Fibroblast of skin of left biceps (primary cell): Measurements from ENCODE around the gene EVA1B.
A peak's percentile ranks its signal among the peaks of the same experiment; 100 is the strongest.

Experiments used
- DNase-seq, 2 experiments: peaks; one replicate each; pipeline ENCODE4 v3.0.0-alpha.2; 2013; ENCODE audit warnings: low read depth in 2 of 2

EVA1B gene

DNA sequence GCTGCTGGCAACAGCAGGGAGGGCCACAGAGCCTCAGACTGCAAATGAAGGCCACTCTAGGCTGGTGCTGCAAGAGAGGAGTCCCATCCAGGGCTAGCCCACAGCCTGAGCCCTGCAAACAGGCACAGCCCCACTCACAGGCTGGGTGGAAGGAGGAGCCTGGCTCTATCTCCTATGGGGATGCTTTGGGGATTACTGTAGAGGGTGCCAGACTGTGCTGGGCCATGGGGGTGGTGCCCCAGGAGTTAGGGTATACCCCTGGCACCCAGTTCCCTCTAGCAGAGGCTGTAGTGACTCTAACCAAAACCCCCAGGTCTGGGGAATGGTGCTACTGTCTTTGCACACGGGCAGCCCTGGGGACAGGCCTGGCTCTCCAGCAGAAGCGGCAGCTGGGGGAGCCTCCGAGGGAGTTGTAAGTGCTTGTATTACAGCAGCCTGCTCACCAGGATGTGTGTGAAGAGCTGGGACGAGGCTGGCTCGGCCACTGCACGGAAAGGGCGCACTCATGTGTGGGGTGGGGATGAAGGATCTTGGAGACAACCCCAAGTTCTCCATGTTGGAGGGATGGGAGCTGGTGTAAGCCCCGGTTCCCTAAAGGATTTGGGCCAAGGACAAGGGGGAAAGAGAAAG is 23.4 kb upstream of the EVA1B start:
- DNase-seq = no peak

DNA sequence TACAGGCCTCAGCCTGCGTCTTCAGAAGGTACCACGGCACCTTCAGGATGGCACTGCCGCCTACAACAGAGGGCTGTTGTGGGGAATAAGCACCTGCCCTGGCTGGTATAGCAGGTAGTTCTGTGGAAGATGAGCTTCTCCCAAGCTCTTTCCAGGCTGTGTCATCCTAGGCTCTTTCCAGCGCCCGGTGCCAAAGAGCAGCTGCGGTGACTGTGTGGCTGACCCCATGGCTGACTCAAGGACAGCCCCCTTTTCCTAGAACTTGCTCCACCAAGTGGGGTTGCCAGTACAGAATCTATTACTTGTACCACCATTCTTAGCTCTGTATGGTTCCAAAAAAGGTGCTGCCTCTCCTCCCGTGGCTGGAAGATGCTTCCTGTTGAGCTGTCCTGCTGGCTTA is 21.9 kb upstream of the EVA1B start:
- DNase-seq = no peak

DNA sequence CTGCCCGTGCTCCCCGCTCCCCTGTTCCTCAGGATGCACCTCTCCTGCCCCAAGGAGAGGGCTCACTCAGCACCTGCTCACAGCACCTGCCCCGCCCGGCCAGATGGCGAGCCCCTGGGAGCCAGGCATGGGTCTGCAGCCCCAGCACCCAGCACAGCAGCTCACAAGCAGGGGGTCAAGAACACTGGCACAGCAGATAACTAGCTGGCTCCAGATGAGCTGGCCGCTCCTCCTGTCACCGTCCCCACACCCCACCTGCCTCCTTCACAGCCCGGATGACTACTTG is 20.9 kb upstream of the EVA1B start:
- no peak for DNase-seq

DNA sequence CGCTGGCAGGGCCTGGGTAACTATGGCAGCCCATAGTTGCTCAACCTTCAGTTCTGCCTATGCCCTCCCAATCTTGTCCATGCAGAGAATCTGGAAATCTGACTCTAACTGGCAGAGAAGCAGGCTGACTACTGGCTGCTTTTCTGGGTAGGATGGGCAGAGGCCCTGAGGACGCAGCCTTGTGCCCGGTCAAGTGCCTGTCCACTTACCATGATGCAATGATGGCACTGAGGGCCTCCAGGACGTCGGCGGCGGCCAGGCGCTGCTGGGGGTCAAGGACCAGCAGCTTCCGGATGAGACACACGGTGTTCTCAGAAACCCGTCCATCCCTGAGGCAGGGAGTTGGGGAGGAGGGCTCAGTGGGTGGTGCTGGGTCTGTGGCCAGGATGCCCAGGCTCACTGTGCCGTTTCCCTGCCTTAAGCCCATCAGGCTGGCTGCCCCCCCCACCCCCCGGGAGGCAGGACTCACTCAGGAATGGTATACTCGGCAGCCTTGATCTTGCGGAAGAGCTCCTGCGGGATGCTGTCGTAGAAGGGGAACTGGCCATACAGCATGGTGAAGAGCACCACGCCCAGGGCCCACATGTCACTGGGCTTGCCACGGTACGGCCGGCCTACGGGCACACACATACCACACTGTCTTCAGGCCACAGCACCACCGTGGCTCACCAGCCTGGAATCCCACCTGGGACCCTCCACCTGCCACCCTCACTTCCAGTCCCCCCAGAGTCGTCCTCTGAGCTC is 20.4 kb upstream of the EVA1B start:
- no peak for DNase-seq

DNA sequence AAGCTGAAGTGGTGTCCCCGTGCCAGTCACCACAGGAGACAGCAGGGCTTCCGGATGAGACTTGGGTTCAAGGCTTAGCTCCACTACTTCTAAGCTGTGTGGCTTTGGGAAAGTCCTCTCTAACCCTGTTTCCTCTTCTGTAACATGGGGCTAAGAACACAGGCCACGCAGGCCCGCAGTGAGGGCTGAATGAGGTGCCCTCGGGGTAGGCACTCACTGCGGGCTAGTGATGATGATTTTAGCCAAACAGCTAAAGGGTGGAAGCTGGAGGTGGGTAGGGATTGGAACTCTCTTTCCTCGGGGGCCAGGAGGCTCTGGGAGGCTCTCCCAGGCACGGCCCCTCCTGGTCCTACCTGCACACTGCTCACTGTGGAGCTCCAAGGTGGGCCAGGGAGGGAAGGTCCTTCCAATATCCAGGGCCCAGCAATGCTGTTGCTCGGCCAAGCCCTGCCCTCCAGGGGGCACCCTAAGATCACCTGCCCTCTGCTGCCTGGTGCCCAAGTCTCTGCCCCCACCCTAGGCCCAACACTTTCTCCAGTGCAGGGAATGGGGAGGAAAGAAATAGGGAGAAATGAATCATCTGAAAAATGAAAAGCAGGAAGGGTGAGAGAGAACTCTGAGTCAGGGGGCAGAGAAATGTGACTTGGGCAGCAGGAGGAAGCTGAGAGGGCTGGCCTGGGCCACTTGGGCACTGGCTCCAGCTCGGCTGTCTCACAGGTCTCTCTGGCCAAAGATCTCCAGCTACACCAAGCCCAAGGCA is 19.2 kb upstream of the EVA1B start:
- DNase-seq = no peak

DNA sequence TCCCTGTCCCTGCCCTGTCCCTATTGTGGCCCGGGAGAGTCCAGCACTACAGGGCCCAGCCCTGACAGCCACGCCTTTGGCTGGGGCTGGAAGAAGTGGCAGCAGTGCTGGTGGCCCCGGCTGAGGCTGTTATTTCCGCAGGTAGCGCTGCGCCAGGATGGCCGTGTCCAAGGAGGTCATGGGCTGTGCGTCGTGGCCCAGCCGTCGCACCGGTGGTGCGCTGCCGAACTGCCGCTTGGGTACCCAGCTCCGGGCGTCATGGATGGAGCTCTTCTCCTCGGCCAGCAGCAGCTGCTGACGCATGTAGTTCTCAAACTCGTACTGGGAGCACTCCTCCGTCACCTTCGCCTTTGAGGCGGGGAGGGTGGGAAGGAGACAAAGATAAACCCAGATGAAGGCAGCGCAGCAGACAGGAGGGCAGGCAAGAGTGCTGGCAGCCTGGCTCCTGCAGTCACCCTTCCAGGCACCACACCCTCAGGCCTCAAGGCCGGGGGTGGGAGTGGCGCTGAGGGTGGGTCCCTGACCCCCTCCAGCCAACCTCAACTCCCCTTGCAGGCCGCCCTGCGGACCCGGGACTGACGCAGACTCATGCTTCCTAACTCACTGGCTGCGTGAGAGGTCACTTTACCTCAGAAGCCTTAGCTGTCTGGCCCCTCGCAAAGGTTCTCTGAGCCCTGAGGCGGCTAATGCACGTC is 18.3 kb upstream of the EVA1B start:
- DNase-seq = no peak

DNA sequence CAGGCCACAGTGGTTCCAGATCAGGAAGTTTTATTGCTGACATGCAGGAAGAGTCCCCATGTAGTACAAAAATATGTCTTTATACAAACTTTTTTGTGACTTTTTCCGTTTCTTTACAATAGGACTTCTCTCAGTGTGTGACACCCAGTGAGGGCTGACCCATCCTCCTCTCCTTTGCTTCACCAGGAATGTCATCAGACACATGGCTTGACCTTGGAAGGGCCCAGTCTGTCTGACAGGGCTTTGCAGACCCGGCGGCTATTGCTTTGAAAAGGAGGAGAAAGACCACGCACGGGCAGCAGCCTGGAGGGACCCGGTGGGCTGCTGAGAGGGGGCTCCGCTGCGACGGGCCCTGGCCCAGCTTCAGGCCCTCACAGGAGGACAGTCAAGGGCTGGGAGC is 16.2 kb upstream of the EVA1B start:
- no peak for DNase-seq

DNA sequence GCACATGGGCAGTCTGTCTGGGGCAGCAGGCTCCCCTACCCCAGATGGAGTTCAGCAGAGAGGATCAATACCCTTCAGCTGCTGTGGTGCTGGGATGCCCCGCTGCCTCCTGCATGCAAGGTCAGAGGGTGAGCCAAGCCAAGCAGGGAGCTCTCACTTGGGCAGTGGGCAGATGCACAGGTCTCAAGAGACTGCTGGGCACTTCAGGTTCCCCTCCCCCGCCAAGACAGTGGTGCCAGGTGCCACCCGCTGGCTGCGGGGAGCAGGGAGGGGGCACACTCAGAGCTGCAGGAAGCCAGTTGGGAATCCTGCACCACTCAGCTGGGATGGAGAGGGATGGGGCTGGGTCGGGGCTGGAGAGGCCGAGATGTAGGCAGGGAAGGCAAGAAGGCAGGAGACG is 15.8 kb upstream of the EVA1B start:
- no peak for DNase-seq

DNA sequence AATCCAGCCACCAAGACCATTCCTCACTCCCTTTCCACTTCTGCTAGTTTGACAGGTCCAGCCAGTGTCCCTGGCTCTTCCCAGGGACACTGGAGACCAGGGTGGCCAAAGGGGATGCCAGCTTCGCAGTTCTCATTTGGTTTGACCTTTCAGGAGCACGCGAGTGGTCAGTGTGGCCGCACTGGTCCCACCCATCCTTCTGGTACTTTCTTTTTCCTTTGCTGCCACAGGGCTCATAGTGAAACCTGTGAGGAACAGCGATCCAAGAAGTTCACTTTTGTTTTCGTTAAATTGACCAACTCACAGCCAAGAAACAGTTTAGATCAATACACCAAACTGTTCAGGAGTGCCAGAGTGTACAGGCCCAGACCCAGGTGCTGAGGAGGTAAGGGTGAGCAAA is 14.4 kb upstream of the EVA1B start:
- DNase-seq = no peak

DNA sequence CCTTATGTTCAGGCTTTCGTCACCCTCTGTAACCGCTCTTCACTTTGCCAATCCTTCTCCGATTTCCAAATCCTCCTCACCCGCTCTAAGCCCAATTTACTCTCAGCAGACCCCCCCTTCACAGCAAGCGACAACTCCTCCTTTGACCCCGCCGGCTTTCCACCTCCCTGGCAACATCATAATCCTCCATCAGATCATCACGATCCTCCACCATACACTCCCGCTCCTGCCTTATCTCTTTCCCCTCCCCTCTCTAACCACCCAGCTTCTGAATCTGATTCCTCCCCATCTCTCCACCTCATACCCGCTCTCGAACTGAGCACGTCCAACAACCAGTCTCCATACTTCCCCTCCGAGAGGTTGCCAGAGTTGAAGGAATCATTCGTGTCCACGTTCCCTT is 7.5 kb upstream of the EVA1B start:
- DNase-seq = no peak

DNA sequence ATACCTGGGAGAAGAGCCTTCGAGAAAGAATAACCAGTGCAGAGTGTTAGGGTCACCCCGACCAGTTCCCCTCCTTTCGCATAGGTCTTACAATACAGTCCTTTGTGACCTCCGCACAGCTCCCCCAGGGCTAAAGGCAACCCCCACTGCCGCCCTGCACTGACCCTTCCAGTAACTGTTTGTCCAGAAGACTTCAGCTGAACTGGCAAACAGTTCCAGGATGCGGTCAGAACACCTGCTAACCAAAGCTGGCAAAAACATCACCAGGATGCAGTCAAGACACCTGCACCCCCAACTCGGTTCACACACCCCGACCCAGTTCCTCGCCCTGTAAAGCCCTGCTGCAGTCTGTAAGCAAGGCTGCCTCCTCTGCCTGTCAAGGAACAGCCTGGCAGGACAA is 6.4 kb upstream of the EVA1B start:
- no peak for DNase-seq

DNA sequence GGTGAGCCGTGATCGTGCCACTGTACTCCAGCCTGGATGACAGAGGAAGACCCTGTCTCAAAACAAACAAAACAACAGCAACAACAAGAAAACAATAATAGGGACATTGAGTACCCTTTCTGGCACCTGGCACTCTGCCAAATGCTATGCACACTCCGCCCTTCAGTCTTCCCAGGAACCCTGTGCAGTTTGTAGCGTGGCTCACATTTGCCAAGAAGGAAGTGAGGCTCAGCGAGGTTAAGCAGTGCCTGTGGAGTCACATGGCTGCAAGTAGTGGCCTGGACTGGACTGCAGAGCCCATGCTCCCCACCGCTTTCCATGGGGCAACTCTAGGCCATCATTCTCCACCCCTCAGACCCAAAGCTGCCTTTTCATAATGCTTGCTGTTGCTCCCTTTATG is 5.3 kb upstream of the EVA1B start:
- DNase-seq = no peak

DNA sequence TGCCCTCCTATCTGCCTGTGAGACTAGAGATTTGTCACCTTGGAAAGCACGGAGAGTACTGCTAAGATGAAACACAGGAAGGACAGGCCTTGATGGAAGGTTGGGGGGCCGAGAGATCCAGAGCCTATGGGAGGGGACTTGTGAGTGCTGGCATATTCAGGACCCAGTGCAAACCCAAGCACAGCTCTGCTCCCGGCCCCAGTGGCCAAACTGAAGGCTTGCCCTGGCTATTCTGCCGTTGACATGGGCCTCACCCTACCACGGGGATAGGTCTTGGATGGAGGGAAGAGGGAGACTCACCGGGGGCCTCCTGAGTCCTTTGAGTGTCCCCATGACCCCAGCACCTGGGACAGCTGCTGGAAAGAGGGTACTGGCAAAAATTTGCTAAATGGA is 4.6 kb upstream of the EVA1B start:
- no peak for DNase-seq

DNA sequence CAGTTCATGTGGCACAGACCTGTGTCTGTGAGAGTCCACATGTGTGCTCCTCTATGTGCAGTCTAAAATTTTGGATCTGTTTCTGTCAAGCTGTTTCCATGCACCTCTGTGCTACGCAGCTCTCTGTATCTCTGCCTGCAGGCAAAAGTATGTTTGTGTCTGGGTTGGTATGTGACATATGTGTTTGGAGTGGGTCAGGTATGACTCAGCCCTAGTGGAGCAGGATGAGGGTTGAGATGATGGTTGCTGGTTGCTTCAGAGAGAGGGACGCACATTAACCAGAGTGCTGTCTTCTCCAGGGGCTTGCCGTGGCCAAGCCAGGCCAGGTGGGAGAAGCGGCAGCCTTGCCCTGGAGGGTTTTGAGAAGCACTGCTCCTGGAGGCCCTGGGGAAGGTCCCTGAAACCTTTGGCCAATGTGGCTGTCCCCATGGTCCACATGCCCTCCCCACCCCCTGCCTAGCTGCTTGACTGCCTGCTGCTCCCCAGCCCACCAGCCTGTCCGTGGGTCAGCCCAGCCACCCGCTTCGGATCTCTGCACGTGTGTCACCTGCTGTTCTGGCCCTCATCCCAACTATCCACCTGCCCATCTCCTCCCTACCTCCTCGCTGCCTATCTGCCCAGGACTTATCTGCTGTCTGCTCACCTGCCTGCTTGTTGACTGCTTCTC is 4.1 kb upstream of the EVA1B start:
- DNase-seq = no peak

DNA sequence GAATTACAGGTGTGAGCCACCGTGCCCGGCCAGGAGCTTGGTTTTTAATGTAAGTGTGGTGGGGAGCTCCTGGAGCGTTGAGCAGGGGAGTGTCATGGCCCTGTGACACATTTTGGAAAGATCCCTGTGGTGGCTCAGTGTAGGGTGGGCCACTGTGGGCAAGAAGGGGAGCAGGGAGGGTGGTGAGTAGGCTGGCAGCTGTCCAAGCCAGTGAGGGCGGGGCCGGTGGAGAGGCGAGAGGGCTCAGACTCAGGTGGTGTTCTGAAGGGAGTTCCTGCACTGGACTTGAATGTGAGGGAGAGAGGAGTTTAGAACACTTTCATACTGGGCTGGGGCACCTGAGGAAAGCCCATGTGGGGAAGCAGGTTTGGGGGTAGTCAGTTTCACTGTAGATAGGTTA is 3.1 kb upstream of the EVA1B start:
- no peak for DNase-seq

DNA sequence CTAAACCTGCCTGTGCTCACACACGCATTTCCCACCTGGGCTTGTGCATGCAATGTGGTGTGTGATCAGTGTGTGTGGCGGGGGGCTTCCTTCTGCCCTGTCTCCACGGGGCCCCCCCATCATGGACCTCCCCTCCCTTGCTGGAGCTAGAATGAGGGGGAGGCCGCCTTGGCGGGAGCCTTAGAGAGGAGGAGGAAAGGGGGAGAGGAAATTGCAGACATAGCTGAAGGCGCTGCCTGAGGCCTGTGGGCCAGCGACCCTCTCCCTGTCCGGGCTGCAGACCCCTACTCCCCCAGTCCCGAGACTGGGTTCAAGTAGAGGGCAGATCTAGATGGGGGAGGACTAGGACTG is 883 bp upstream of the EVA1B start:
- DNase-seq = no peak

DNA sequence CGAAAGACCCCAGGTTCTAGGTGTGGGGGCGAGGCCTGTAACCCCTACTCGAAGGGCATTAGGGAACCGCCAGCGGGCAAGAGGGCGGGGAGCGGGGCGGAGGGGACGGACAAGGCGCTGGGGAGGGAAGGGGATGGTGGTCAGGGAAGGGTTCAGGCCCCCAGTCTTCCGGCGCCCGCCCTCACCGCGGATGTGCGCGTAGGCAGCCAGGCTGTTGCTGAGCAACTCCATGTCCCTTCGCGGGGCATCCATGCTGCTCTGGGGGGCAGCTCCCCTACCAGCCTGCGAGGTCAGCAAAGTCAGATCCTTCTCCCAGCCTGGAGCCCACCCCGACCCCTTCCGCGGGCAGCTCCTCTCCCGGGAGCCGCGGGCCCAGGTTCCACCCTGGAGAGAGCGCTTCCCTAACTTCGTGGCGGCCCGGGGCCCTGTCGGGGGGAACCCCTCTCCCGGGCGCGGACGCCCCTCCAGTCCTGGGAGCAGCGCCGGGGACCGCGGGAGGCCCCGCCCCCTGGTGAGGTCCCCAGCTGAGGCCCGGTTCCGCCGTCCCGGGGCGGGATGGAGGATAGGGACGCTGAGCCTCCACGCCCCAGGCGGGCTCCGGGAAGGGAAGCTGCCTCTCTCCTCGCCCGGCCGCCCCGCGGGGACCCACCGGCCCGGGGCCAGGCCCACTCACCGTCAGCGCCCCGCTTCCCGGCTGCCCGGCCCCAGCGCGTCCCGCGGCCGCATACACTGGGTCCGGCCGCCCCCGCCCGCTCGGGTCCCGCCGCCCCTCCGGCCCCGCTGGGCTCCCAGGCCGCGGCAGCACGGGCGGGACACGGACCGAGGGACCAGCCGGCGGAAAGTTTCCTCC is 434 bp downstream of the EVA1B start:
- DNase-seq = no peak

DNA sequence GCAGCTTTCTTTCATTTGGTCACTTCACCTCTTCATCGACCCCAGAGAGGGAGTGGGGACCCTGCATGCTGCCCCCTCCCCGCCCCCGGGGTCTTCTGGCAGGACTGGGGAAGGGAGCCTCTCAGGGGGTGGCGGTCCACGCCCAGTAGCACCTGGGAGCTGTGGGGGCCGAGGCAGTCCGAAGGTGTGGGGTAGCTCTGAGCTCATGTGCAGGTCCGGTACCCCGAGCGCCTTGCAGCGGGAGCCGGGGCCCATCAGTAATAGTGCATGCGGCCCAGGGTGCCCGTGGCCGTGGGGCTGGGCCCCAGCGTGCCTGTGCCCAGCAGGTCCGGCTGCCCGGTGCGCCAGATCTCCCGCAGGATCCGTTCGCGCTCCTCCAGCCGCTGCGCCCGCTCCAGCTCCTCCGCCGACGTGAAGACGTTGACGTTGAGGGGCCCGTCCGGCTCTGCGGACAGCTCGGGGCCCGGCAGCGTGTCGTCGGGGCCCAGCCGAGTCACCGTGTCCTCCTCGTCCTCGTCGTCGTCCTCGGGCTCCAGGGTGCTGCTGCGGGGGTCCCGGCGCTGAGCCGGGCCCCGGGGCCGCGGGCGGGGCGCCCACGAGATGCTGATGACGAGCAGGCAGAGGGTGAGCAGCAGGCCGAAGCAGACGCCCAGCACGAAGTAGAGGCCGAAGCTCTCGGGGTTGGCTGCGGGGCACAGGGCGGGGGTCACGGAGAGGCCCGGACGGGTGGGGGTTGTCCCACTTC is 1.2 kb downstream of the EVA1B start:
- no peak for DNase-seq

DNA sequence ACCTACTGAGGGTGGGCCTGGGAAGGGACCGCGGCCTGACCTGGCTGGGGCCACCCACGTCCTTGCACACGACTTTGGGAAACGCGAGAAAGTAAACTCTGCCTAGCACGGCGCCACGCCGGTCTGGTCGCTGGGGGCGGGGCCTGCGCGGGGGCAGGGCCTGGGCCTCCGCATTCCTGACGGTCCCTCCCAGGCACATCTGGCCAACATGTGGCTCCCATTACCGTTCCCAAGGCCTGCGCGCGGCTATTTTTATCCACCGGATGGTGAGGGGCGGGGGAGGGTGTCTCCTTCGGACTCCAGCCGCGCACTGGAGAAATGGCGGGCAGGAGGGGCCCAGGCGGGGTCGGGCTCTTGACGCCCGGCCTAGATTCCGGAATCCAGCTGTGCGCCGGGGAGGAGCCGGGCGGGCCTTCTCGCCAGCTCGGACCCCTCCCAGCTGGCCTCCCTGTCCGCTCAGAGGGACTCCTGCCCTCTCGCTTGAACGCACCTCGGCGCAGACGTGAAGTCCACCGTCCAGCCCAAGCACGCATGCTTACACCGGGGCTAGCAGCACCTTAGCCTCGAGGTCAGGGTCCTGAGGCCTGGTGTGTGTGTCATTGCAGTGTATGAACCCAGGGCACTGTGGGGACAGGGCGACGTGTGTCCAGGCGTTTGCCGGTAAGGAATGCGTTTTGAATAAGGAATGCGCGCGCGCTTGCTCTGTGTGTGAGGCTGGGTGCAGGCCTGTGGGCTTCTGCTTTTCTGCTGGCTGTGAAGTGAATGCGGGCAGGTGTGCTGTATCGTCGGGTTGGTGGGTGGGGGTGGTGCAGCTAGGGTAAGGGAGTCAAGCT is 2.1 kb downstream of the EVA1B start:
- peak; percentile 90 for DNase-seq

DNA sequence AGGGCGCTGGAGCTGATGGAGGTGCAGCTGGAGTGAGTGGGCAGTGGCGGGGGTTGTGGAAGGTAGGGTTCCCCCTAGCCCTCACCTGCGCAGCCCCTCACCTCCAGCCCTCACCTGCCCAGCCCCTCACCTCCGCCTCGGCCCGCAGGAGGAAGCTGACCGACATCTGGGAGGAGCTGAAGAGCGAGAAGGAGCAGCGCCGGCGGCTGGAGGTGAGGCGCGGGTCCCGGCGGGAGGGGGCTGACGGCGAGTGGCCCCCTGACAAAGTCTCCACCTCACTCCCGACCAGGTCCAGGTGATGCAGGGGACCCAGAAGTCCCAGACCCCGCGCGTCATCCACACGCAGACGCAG is 2.7 kb downstream of the EVA1B start:
- DNase-seq = no peak
